ENCODE measurements around the gene CCDC188.

CCDC188 gene

DNA sequence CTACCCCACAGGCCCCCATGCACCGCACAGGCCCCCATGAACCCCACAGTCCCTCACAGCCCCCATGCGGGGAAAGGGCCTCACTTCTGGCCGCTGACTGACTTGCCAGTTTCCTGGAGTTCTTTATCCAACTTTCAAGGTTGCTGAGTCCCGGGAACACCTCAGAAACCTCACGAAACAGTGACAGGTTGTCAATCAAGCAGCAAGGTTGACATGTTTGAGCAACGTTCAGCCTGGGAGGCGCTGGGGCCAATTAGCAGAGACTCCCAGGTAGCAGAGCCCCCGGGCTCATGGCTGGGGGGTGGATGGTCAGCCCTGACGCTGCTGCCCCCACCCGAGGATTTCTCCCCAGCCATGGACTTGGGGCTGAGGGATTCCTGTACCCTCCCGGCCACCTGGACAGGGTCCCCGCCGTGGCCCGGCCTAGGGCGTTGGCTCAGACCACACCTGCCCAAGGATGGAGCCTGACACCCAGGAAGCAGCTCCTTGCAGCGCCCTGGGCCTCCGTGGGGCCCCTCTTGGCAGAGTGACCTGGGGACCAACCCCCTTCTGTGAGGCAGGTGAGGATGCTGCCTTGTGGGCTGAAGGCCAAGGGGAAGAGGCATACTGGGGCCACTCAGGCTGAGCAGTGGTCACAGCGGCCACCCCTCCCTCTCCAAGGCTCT is 33.8 kb upstream of the CCDC188 start:
- DNase-seq = no peak

DNA sequence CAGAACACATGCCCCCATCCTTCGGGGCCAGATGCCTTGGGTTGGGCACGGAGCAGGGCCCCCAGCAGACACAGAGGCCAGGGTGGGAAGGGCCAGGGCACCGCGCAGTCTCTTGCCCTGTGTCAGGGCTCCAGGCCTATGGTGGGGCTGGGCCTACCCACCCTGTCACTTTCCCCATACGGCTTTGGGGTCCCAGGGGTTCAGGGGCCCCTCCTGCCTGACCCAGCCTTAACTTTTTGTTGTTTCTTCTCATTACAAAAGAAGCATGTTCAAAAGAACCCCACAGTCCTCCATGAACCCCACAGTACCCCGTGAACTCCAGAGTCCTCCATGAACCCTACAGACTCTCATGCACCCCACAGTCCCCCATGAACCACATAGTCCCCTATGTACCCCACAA is 33.0 kb upstream of the CCDC188 start:
- no peak for DNase-seq

DNA sequence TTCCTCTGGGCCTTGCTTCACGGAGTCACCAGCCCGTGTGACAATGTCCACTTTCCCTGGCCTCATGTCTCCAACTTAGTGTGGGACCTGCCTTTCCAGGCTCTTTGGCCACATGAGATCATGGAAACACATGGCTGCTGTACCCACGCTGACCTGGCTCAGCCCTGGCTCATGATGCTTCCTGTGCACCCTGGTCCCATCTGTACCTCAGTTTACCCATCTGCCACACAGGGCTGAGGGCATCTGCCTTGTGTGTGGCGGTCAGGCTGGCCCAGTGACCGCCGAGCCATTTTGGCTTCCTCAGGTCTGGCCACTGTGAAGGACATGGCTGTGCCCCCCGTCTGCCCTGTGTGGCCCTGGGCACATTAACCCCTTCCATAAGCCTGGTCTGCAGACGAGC is 32.2 kb upstream of the CCDC188 start:
- DNase-seq = no peak

DNA sequence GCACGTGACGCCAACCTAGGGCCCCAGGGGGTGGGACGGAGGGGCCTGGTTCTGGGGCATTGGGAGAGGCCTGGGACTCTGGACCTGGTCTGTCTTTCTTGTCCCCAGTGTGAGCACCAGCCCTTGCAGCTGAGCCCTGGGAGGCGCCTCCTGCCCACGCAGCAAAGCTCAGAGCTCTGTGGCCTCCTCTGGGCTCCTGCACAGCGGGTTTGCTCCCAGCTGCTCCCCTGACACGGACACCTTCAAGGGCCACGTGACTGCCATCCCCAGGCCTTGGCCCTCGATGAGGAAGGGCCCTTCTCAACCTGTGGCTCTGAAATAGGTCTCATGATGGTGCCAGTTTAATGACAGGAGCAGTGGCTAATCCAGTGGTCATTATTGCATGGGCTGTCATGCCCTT is 31.5 kb upstream of the CCDC188 start:
- no peak for DNase-seq

DNA sequence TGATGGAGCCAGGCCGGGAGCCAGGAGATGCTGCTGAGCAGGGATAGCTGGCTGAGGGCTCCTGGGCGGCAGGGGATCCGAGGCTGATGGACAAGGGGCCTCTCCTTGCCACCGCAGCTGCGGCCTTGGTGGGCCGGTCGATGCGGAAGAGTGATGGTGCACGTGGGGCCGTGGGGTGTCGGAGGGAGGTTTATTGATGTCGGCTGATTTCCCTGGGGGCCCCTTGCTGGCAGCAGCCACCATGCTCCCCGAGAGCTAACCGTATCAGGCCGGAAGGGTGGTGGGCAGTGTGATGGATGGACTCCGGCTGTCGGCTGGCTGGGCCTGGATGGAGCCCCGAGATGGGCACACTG is 31.0 kb upstream of the CCDC188 start:
- no peak for DNase-seq

DNA sequence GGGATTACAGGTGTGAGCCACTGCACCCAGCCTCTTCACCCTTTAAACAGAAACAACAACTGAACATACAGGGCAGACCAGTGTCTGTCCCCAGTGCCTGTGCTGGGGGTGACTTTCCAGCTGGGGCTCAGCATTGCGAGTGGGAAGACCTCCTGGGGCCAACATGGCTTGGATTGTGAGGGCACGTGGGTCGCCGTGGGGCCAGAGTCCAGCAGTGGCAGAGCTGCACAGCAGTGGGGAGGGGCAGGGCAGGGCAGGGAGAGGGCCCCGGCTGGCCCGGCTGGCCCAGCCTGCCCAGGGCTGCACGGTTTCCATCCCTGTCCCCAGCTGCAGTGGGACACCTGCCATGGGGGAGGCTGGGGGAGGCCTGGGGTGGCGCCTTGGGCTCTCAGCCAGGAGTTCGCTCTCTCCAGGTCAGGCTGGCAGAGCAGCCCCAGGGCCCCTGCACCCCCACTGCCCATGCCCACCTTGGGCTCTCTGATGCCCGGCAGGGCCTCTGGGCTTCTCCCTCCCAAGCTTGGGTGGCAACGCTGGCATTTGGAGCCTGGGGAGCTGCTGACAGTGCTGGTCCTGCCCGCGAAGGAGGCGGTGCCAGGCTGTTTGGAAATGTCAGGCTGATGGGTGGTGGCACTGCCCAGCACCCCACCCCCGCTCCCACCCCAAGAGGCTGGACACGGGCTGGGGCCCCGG is 30.5 kb upstream of the CCDC188 start:
- no peak for DNase-seq

DNA sequence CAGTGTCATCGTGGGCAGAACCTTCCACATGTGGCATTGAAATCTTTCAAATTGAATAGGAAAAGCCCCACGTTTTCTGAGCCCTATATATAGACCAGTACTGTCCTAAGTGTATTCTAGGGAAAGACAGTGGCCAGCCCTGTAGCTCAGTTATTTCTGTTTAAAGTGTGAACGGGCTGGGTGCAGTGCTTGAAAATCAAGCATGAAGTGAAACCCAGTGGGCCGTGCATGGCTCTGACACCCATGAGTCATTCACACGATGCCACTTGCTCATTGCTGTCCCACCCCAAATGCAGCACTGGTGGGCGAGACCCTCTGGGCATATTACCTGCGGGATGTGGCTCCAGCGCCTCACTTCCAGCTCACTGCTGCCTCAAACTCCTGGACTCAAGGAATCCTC is 29.8 kb upstream of the CCDC188 start:
- DNase-seq = no peak

DNA sequence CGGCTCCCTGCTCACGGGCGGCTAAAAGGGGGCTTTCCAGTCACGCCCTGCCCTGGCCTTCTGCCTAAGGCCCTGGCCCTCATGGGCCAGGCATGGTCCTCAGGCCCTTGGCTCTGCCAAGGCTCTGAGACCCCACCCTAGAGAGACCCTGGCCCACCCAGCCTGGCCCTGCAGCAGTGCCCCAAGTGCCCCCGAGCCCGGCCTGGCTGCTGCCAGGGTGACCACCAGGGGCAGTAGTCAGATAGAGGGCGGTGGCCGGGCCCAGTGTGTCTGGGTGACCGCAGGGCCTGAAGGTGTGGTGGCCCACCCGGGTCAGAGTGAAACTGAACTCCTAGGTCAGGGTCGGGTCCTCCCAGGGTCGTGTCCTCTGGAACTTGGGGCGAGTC is 29.4 kb upstream of the CCDC188 start:
- no peak for DNase-seq

DNA sequence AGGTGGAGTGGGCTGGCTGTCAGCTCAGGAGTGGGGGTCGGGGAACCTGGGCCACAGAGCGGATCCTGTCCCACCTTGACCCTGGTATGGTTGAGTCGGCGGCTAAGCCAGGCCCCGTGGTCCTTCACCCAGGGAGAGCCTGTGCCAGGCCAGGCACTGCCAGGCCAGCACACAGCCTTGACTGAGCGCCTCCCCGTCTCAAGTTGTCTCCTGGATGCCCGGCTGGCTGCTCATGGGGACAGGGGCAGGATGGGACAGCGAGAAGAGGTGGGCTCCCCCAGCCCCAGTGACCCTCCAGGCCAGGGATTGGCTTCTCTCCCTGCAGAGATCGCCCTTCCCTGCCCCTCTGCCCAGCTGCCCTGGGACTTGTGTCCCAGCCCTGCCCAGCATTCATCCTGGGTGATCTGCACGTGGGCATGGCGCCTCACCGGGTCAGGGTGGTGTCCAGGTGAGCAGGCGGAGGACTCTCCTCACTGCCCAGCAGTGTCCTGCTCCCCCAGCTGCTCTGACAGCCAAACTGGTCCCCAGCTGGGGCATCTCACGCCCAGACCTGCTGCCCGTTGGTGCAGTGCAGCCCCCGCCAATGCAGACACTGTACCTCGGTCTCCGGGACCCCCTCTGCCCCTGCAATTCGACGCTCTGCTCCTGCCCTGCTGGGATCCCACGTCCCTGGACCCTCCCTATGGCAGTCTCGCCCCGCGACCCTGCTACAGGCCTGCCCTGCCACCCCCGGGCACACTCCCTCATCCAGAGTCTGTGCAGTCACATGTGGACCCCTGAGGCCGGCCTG is 28.8 kb upstream of the CCDC188 start:
- no peak for DNase-seq

DNA sequence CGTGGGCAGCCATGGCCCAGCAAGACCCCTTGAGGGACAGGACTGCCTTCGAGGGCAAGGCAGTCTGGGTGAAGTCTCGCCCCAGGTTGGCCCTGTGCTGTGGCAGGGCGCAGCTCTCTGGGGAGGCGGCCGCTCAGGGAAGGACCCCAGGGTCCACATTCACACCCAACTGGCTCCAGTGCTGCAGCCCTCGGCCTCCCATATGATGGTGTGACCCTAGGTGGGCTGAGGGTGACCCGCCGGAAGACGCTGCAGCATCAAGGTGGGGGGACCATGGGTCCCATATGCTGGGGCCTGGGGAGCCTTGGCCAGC is 28.0 kb upstream of the CCDC188 start:
- no peak for DNase-seq

DNA sequence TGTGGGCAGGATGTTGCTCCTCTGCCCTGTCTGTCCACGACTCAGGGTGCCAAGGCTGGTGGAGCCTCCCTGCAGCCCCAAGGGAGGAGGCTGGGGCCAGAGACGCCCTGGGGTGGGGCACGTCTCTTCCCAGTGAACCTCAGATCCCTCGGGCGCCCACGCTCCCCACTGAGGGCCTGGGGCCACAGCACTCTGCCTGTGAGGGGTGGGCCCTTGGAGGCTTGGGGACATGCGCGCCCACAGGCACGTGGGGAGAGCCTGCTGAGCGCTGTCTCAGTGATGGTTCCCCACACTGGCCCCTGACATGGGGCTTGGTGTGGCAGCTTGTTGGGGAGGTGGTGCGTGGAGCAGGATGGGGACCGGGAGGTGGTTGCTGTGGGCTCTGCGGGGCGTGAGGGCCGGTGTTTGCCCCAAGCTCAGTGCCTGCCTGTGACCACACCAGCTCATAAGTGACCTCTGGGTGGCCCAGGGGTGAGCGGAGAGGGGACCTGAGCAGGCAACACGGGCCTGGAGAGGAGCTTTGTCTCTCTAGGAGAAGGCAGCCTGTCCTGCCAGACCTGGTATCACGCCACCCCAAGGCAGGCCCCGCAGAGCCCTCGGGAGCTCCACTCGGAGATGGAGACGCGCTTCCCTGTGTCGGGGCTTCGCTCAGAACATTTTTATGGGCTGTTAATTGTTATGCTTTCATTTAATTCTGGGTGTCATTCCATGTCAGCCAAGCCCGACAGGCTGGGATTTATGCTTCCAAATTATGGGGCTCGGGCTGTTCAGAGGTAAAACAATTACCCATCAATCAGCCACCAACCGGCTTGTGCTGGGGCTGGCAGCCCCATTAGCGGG is 27.4 kb upstream of the CCDC188 start:
- no peak for DNase-seq

DNA sequence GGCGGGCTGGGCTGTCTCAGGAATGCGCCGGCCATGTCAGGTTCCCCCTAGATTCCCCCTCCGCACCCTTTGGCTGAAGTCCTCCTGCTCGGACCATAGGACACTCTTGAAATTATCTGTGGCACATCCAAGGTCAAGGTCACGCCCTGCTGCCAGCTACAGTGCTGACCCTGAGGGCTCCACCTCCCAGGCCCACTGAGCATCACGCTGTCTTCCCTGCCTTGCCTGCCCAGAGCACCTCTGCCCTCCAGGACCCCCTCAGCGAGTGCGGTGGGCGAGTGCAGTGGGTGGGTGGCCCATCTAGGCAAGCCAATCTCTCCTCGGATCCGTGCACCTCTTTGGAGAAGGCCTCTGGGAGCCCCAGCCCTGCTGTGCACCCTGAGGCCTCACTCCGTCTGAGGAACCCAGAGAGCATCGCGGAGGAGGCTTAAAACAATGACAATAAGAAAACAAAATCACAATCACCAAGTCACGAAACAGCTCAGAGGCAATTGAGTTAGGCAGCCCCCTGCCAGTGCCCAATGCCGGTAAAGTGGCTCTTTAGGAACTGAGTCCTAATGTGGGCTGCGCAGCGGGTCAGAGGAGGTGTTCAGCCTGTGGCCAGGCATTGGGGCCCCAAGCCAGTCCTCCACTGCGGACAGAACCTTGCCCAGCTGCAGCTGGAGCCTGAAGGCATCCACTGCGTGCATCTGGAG is 26.5 kb upstream of the CCDC188 start:
- no peak for DNase-seq

DNA sequence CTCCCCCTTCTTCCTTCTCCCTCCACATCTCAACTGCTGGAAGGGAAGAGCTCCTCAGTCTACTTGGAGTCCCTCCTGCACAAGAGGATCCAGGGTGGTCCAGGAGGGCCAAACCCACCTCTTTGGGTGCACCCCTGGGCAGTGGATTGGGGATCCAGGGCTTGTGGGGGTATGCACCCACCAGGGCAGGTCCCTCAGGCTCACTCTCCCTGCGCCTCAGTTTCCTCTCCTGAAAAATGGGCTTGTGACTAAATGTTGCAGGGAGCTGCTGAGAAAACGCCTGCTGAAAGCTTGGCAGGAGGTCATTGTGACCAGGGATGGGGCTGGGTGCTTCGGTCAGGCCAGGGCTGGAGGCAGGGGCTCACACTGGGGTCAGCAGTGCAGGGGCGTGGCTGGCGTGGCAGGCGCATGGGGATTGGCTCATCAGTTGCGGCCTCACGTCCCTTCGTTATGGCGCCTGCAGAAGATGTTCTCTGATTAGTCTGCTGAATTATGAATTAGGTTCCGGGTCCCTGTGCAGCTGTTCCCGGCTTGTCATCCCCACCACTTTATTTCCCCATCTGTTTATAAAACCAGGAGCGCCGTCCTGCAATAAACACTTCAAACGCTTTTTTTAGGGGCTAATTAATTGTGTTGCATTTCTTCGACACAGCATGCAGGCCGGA is 25.7 kb upstream of the CCDC188 start:
- DNase-seq = no peak

DNA sequence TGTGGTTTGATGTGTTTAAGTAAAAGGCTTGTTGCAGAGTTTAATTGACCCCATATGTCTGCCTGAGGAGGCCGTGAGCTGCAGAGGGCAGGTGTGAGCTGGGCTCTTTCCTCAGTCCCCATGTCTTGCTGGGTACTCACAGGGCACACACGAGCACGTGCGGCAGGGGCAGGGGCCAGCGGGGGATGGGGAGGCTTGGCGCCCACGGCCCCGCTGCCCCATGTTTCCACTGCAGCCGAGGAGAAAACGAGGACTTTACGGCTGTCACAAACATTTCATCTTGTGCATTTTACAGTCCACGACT is 24.7 kb upstream of the CCDC188 start:
- DNase-seq = no peak

DNA sequence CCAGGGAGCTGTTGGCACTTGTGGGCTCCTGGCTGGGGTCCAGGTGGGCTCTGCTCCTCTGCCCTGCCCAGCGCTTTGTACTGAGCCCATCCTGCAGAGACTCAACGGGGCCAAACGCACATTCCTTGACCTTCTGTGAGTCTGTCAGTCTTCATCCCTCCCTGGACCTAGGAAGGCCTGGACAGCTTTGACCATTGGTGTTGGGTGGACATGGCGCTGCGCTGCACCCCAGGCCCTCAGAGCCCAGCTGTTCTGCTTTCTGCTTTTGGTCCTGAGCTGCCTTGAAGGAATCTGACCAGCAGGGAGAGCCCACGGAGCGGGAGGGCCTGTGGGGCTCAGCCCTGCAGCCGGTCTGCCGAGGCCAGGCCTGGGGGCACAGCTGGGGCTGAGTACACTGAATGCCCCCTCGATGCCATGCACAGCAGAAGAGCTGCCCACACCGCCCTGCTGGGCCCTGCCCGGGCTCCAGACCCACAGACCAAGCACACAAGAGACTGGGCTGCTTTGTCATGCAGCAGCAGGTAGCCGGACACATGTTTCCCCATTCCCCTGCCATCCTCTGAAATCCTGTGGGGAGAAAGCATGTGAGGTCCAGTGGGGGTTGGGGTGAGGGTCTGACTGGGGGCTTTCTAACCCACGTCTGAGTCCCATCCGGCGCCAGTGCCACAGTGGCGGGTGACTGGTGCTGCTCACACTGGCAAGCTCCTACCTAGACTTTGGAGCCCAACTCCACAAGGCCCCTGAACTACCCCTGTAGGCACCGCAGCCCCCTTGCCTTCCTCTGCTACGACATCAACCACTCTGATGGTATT is 24.1 kb upstream of the CCDC188 start:
- no peak for DNase-seq

DNA sequence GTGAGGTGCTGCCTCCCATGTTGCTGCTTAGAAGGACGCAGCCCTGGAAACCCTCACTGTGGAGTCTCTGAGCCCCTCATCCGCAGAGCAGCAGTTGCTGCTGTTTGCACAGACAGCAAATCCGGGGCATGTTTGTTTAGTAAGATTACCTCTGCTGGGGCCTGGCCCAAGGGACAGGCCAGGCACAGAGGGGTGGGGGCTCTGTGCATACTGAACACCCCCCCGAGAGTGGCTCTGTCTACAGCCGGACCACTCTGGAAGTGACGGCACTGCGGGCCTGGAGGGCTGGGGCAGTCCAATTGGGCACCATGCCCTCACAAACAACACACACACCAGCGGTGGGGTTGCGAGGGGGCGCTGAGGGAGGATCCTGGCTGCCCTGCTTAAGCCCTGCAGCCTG is 22.9 kb upstream of the CCDC188 start:
- no peak for DNase-seq

DNA sequence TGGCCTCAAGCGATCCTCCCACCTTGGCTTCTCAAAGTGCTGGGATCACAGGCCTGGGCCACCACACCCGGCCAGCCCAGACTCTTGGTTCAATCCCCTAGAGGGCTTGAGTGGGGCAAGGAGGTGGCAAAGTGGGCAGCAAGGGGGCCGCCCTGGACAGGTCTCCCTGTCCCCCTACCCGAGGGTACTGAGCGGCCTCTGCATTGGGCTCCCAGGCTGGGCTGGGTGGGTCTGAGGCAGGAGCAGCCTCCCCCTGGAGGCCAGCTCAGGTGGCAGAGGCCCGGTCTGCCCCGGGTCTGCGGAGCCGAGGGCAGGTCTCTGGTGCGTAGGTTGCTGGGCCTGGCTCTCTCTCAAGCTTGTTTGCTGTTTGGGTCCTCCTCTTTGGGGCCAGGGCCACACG is 22.4 kb upstream of the CCDC188 start:
- DNase-seq = no peak

DNA sequence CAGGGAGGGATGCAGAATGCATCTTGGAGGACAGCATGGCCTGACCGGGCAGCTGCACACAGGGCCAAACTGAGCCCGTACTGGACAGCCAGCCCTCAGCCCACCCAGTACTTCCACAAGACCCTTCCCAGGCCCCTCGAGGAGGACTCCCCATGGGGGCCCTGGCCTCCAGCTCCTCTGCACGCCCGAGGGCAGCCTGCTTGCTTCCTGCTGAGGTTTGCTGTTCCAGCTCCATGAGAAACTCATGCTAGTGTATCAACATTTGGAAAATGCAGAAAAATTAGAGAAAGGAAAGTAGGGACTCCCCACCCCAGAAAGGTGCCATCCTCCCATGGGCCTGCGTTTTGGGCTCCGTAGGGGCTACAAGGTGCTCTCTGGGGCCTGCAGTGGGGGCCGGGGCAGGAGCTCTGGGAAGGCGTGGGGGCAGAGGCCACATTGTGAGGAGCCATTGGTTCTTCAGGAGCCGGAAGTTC is 21.3 kb upstream of the CCDC188 start:
- DNase-seq = no peak

DNA sequence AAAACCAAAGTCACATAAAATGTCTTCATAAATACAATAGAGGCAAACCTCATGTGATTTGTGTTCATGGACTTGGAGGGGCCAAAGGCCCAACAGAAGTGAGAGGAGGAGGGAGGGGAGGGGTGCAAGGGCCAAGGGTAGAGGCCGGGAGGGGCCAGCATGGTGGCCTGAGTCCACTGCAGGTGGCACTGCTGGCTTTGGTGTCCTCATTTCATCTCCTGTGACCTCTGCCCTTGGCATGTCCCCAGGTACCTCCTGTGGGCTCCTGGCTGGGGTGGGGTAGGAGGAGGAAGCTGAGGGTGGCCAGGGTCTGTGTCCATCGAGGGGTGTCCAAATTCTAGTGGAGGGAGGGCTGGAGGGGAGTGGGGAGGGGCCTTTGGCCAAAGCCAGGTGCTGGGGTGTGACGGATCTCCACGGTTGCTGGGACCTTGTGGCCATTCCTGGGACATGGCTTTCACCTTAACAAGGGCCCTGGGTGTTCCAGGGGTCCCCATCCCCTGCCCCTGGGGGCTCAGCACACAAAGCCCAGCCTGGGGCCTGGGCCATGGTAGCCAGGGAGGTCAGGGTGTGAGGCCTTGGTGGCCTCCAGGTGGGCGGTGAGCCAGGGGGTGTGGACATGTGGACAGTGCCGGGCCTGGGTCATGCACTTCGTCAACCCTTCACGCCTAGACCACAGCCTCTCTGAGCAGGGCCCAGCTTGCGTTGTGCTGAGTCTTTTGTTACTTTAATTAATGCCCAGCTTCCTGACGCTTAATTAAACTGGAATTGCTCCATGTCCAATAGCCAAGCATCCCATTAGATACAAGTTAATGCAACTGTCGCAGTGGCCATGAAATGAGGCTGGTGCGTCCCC is 20.7 kb upstream of the CCDC188 start:
- no peak for DNase-seq

DNA sequence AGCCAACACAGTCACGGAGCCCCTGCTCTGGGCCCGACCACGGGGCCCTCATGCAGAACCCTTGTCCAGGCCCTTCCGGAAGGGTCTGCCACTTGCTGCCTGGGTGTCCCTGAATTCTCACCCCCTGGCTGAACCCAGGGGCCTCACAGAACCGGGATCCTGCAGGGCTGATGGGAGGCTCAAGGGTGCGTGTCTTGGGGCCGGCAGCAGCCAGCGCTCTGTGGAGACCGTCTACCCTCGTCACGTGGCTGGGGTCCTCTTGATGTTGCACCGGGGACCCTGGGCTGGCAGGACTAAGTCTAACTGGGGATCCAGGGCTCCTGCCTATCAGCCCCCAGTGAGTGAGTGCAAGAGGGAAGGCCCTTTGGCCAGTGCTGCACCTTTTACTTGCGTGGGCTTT is 19.3 kb upstream of the CCDC188 start:
- DNase-seq = no peak
